Stimulated activated naive CD4-positive, alpha-beta T cell treated with Interleukin-2 at 50 U/mL for 16 hours (primary cell): ENCODE results near the gene DBP.

ENCODE experiments used
- DNase-seq: peaks from one replicate; lab custom pipeline; 2025; lab: John Stamatoyannopoulos, UW

DBP gene

DNA sequence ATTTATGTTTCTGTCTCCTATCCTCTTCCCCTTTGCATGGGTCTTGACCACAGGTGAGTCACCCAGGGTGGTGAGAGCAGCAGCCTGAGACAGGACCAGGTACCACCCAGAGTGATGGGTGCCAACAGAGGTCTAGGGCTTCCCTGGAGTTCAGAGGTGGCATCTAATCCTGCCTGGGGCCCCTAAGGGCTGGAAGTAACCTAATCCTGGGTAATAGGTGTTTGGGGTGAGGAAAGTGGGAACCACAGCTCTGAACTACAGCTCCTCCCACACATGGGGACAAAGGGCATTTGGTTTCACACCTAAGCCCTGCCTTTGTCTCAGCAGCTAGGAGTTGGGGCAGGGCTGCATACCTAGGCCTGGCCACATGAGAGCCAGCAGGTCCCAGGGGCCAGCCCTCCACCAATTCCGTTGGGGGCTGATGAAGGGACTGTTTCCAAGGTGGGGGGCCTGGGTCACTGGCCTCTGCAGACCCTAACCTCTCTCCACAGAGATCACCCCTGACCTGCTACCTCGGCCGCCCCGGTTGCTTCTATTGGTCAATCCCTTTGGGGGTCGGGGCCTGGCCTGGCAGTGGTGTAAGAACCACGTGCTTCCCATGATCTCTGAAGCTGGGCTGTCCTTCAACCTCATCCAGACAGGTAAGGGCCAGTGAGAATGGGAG lies 9.8 kb downstream of the DBP start:
- no peak for DNase-seq

DNA sequence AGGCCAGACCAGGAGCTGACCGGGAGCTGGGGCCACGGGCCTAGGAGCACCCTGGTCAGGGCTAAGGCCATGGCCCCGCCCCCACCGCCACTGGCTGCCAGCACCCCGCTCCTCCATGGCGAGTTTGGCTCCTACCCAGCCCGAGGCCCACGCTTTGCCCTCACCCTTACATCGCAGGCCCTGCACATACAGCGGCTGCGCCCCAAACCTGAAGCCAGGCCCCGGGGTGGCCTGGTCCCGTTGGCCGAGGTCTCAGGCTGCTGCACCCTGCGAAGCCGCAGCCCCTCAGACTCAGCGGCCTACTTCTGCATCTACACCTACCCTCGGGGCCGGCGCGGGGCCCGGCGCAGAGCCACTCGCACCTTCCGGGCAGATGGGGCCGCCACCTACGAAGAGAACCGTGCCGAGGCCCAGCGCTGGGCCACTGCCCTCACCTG lies 11.3 kb downstream of the DBP start:
- DNase-seq, result no peak

DNA sequence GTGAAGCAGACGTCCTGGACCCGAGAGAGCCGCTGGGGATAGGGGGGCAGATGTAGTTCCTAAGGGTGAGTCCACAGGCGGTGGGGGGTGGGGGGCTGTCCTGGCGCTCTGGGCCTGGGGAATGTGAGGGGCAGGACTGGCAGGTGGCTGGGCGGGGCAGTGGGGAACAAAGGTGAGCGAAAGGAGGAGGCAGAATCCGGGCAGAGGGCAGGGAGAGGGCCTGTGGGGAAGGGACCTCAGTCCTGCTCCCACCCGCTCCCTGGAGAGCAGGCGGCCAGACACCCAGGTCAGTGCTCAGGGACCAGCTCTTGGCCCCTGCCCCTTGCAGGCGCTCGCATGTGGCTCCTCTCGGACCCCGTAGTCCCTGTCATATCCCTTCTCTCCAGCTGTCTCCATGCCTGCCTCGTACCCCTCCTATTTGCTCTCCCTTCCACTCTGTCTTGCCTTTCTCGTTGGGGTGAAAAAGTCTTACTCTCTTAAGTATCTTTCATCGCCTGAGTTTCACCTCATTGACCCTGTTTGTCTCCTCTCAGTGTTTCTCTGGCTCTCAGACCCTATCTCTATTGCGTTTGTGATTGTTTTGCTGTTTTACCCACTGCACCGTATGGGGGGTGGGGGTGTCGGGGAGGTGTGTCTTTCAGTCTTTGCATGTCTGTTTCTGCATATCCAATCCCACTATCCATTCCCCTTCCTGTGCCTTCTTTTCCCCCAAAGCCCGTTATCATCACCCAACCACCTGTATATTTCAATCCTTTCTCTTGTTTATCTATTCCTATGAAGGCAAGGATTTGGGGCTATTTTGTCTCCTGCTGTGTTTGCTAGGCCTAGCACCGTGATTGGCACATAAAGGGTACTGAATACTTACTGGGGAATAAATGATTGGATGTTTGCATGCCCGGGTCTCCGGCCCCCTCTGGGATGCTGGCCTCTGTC lies 12.1 kb downstream of the DBP start:
- no peak for DNase-seq

DNA sequence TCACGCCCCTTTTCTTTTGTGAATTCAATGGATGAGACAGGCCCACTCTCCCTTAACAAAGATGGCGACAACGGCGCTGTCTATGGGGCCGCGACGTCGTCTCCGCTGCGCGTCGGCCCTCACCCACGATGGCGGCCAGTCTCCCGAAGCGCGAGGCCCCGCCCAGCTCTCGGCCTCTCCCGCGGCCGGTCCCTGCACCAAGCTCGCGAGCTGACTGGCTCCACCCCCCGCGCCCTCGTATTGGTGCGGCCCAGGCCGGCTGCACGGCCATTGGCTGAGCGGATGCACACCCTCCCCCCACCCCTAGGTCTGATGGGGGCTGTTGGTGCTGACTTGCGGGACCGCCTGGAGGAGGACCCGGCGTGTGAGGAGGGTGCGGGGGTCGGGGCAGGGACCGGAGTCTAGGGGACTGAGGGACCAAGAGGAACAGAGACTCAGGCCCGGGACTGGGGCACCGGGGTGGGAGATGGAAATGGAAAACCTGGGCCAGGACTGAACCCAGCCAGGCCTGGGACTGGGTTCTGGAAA lies 13.0 kb downstream of the DBP start:
- peak; percentile 97 for DNase-seq

DNA sequence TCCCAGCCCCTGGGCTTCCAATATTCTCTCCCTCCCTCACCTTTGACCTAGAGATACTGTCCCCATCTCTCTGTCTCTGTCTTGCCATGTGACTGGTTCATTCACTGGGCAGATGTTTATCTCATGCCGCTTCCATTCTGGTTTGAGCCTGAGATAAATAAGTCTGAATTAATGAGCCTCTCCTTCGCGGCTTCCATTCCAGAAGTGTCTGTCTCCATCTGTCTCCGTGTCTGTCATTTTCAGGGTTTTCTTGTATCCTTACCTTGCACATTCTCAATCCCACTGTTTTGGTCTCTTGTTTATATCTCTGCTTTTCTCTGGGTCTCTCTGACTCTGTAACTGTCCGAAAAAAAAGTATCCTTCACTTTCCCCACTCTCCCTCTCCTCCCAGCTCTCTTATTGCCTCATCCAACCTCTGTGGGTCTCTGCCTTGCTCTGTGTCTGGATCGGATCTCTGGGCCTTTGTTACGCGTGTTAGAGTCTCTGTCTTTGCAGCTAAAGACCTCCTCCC lies 13.6 kb downstream of the DBP start:
- no peak for DNase-seq

DNA sequence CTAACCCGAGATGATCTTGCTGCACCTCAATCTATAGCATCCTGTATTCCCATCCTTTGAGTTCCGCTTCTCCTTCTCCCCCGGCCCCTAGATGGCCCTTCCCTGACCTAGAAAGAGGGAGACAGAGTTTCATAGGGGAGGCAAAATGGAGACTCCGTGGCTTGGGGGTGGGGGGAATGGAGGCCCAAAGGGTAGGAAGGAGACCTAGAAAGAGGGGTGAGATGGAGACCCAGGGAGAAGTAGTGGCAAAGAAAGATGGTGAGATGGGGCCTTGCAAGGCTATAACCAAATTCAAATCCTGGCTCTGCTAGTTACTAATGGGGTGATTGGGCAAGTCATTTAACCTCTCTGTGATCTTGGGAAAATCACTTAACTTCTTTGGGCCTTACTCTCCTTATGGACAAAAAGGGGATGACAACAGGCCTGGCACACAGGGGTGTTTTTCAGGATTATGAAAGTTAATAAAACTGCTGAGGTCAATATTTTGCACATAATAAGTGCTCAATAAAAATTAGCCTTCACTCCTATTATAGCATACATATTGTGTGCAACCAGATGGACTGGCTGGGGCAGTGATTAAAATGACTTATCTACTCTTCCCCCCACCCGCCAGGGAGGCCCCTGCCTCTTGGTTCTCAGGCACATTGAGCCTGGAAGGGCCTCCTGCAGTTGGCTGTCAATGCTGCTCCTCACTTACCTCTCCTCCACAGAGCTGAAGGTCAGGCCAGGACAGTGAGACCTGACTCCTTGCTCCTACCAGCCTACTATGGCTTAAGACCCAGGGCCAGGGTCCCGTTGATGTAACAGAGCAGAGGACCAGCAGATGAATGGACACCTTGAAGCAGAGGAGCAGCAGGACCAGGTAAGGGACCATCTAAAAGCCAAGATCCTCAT lies 17.2 kb downstream of the DBP start:
- DNase-seq, result no peak

DNA sequence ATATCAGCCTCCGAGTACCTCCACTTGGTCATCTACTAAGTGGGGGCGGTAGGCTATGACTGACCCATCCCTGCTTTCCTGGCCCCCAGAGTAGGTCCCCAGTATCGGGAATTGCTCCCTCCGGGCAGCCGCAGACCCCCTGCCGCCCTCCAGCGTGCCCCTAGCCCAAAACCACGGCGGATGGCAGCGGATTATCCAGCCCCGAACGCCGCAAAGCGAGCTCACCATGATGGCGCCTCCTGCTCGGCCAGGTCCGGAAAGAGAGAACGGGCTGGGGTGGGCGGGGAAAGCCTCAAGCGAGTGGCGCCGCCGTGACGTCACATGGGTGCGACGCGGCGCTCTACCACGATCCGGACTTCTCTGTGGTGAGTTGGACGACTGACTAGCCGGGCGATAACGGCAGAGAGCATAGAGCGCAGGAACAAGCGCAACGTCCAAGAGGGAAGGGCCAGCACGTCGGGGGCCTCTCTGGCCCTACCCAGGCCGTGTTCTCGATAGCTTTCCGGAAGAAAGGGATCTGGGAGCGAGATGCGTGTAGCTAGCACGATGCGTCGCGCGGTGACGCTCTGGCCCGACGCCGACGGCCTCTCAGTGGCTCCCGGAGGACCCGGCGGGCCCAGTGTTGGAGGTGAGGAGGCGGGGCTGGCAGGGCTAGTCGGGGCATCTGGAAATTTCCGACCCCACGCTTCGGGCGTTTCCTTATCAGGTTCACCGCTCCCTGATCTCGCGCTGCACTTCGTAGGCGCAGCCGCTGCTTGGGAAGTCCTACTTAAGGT lies 18.1 kb downstream of the DBP start, which contains the start of the genes RPL18 and SPHK2:
RPL18 (minus strand) TSS at position 263 of the 776 bp plus-strand sequence; CDS start at position 228, 35 bp downstream.
SPHK2 (plus strand) TSS at position 591 of the 776 bp plus-strand sequence. CDS start 1,009 bp downstream, outside the sequence.
- DNase-seq, result peak; percentile 99

DNA sequence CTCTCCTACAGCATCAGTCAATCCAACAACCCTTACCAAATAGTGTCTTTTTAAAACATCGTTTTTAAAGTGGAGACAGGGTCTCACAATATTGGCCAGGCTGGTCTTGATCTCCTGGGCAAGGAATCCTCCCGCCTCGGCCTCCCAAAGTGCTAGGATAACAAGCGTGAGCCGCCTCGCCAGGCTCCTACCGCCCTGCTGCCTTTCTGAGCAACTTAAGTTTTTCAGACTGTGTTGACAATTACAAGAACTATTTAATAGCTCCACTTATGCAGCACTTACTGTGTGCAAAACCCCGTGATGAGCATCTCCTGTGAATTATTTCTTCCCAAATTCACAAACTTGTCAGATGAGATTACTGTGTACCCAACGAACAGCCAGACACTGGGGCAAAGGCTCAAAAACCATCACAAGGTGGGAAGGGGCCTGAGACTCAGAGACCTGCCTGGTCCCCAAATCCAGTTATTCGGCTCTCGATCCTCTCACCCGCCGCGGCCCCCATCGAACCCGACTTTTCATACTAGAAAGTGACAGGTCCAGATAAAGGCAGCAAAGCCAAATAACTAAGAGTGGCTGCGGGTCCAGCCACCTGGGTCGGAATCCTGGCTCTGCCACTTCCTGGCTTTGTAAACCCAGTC lies 18.8 kb downstream of the DBP start:
- DNase-seq, result no peak

DNA sequence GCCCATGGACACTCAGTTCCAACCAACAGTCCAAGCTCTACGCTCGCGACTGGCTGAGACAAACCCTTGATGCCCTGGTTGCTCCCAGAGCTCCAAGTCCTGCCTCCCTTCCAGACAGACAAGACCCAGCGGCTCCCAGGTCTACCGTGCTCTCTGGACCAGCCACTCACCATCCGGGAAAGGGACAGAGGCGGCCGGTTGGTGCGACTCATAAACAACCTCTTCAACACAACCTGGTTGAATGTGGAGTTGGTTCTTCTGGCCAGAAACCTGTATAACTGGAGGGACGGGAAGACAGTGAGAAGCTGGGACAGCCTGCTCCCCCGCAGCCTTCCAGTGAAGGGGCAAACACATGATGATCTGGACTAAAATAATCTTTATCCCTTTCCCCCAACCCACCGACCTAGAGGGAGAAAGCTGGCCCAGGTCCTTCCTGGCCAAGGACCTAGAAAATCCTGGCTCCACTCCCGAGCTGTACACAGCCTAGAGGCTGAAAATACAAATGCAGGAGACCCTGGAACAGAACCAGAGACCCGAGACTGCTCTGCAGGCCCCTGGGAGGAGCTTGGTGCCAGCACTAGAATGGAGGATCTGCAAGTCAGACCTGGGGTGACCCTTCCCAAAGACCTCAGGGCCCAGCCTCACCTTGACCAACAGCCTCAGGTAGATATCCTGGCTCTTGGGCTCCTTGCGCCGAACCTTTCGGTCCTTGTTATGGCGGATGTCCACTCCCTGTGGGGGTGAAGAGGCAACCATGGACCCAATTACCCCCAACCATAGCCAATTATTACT lies 19.8 kb downstream of the DBP start:
- no peak for DNase-seq

DNA sequence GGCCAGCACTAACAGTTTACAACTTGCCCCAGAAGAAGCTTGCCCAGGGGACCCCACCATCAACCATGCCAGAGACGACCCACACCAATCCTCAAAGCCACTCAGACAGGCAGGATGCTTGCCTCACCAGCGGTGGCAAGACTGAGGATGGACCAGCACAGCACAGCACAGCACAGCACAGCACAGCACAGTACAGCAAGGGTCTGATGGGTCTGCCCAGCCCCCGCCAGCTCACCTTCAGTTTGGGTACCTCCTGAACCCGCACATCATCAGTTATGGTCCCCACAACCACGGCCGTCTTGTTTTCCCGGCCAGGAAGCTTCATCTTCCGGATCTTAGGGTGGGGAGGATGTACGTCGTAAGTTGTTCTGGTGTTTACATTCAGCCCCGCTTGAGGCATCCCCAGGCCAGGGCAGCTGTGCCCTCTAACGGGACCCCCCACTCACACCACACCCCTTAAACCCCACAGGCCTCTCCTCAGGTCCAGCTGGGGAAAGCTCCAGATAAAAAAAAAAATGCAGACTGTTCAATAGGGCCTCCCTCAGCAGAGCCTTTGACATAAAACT lies 20.6 kb downstream of the DBP start:
- no peak for DNase-seq

DNA sequence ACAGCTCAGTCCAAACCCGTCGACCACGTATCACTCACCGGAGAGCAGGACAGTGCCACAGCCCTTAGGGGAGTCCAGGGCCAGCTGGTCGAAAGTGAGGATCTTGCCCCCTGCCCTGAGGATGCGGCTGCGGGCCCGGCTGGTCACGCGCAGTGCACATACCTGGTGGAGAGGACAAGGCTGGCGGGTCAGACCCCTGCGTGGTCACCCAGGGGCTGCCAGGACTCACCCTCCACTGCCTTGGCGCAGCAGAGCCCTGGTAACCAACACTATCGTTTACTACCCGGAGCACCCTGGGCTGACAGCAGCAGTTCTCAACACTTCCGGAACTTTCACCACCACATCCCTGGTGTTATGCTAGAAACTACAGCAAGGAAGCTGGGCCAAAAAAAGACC lies 21.1 kb downstream of the DBP start:
- no peak for DNase-seq

DNA sequence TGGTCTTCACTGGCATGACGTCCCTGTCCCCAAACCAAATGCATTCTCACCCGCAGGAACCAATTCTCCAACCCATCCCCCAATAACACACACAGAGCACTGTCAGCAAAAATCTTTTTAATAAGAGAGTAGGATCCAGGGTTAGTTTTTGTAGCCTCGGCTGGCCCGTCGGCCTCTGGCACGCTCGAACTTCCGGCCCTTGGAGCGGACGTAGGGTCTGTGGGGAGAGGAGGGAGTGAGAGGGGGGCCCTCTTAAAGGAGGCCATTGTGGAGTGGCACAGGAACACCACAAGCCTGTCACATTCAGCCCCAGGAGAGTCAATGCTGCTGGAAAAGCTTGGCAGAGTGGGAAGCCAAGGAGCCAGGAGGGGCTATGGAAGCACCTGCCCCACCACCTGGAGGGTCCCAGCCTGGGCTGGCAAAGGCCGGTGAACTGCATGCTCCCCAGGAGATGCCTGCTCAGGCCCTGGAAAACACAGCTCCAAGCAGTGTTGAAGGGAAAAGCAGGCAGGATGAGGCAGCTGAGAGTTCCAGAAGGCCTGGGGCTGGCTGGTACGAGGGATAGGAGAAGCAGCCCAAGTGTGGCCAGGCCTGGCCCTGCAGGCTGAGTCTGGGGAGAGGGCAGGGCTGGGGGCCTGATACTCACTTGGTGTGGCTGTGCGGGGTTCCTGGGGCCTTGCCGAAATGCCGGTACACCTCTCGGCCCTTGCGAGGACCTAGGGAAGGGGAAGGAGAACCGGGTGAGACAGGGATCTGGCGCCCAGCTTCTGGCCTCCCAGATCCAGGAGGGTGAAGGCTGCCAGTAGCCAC lies 21.7 kb downstream of the DBP start:
- no peak for DNase-seq

DNA sequence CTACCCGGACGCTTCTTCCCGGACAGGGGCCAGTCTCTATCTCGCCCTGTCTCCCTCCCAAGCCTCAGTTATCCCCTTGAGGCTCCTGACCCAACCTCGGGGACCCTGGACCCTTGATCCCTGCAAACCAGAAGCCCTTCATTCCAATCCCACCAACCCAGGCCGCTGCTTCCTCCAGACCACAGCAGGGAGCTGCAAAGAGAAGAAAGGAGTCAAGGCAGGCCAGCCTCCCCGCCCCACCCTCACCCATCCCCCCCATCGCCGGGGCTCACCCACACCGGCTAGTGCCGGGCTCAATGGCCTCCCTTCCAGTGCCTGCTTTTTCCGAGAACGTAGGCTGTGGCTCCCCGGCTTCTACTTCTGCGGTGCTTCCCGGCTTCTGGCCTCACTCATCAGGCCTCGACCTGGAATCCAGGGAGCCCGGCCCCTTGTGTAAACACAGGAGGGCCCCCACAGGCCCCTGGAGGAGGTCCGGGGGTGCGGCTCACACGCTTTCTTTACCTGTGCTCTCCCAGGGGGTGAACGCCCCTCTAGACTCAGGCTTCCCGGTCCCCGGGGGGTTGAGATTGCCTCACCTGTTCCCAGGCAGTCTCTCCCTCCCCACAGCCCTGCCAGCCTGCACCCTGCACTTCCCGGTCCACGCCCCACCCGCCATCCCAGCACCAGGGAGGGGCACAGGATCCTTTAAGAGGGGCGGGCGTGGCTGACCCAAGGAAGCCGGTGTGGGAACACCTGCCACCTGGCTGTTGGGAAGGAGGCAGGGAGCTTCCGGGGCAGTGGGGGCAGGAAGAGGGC lies 22.5 kb downstream of the DBP start, which contains the start of gene FAM83E:
FAM83E (minus strand) TSS at position 641 of the 795 bp plus-strand sequence. CDS start 1,704 bp downstream, outside the sequence.
- DNase-seq, result no peak

DNA sequence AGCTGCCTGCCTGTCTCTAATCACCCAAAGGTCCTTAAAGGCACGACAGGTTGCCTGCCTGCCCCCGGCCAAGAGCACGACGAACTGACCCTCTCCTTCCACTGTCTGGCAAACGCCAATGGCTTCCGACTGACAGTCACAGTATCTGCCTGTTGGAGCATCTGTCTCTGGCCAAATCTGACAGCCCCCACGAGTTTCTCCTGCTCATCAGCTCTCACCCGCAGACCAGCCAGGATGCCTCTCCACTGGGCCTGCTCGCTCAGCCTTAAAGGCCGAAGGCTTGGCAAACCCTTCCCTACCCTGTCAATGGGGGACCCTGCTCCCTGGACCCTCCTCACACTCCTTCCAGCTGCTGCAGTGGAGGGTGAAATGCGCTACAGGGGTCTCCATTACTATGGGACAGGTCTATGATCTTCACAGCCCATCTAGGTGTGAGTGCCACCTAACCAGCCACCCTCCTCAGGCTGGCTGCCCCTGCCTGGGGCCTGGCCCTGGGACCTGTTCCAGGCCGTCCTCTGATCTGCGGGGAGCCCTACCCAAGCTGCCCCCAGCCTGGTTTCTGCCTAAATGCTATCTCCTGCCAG lies 23.2 kb downstream of the DBP start:
- DNase-seq, result no peak

DNA sequence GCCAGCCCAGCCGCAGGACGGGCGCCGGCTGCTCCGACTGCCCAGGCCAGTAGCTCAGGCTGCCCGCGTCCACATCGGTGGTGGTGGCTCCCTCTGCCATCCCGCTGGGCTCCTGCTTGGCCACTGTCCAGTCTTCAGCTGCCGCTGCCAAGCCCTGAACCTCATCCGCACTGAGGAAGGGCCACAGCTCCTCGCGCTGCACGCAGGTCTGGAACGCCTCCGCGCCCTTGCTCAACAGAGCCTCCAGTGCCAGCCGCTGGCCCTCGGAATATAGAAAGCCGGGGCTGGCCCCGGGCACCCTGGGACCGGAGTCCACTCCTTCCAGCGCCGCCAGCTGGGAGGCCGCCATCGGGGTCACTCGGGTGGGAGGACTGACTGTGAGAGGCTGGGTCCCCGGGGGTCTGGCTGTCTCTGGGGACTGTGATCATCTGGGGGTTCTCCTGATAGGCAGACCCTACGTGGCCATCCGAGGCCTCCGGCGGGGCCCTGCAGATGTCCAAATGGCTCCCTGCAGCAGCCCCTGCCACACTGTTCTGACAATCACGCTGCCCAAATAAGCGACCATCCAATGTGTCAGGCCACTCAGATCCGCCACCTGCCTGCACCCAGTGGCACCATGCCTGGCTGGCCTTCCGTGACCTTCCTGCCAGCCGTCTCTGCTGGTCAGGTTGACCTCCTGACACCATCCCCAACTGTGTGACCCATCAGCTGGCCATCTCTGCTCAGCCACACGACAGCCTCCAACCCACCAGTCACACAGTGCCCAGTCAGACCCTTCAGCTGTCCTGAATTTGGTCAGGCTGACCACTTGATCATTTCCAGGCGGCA lies 23.9 kb downstream of the DBP start:
- DNase-seq, result no peak

DNA sequence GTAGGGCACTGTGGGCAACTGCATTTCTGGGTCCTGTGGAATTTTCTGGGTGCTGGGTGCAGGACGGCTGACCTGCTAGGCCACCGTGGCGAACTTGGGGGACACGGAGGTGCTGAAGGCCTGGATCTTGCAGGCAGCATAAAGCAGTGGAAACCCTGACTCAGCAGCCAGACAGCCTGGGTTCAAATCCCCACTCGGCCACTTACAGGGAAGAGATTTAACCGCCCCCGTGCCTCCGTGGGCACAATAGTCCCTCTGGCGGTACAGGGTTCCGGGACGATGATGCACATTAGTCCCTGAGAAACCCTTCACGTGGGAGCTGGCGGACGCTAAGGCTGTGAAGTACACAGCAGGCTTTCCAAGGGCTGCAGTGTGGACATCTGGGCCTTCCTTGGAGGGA lies 25.3 kb downstream of the DBP start:
- DNase-seq, result no peak
